Thymus (tissue), 11 donors: ENCODE results near the gene RHEB. TPM values are rescaled to one million over a fixed set of nuclear protein-coding genes. Genes with fewer than 3 reads are reported as not detected.

Experiments used
- DNase-seq, 9 donors: peaks; one replicate each; pipeline ENCODE4 v3.0.0-alpha.2; 2013; ENCODE audit warnings: low spot score in 9 of 9, low read depth in 6 of 9, missing footprints in 1 of 9
- H3K27ac ChIP-seq, 2 donors: one replicate each; pipeline ENCODE4 v1.5.1; 2013; ENCODE audit warnings: control low read depth in 1 of 2, low read depth in 1 of 2, low read length in 1 of 2, mild to moderate bottlenecking in 1 of 2, moderate library complexity in 1 of 2
- H3K27me3 ChIP-seq, 2 donors: one replicate each; pipeline ENCODE4 v1.5.1; 2013; ENCODE audit warnings: low read length in 1 of 2; ENCODE audit not compliant: control insufficient read depth in 2 of 2, insufficient read depth in 1 of 2
- H3K36me3 ChIP-seq, 2 donors: one replicate each; pipeline ENCODE4 v1.5.1; 2013; ENCODE audit warnings: low read length in 1 of 2, mild to moderate bottlenecking in 1 of 2, moderate library complexity in 1 of 2; ENCODE audit not compliant: control insufficient read depth in 2 of 2, insufficient read depth in 2 of 2
- H3K4me1 ChIP-seq, 2 donors: one replicate each; pipeline ENCODE4 v1.5.1; 2013; ENCODE audit warnings: low read length in 2 of 2; ENCODE audit not compliant: control insufficient read depth in 2 of 2, insufficient read depth in 2 of 2
- H3K4me3 ChIP-seq, 2 donors: one replicate each; pipeline ENCODE4 v1.5.1; 2013; ENCODE audit warnings: low read length in 2 of 2, control low read depth in 1 of 2, mild to moderate bottlenecking in 1 of 2
- H3K9me3 ChIP-seq, 2 donors: one replicate each; pipeline ENCODE4 v1.5.1; 2013; ENCODE audit warnings: low read length in 1 of 2, mild to moderate bottlenecking in 1 of 2; ENCODE audit not compliant: control insufficient read depth in 2 of 2, insufficient read depth in 1 of 2
- WGBS: extraction: QIAGEN DNeasy Blood & Tissue Kit; methylation state at CpG from one replicate; pipeline ENCODE4 v1.1.7; 2013; 5-methylcytosine and 5-hydroxymethylcytosine counted together
- polyA plus RNA-seq: library from polyadenylated mRNA; stranded (reverse); fragments of 200-250 nt; gene quantifications from one replicate; pipeline ENCODE4 v1.2.3, GENCODE V29; 2013
- total RNA-seq: library from RNA; stranded (reverse); fragments of 120-200 nt; gene quantifications from one replicate; pipeline ENCODE4 v1.2.4, GENCODE V29; 2013
- donor health status: healthy.

RHEB gene
- total and polyA plus RNA-seq, 2 donors: 90.8 to 115 TPM

GRCh38 chr7:151436446-151437158 is 83.1 kb downstream of the RHEB start:
- Histone ChIP-seq H3K27me3 (peaks cover 6 to 10% of the 10 kb centered on the region in 2 donors), H3K27ac (no peak overlapping the region), H3K4me3 (no peak overlapping the region), H3K9me3 (peaks cover 0 to 8% of the 10 kb centered on the region in 2 donors), H3K4me1 (peaks cover 43 to 79% of the 10 kb centered on the region in 2 donors), H3K36me3 (no peaks in the 10 kb centered on the region)
- 98% methylated on average over 9 of the region's 9 CpGs for WGBS
- DNase-seq: no peak

- no peak for DNase-seq
- Histone ChIP-seq H3K27ac (no peak overlapping the region), H3K4me3 (no peak overlapping the region), H3K36me3 (no peaks in the 10 kb centered on the region), H3K27me3 (peaks cover 6 to 10% of the 10 kb centered on the region in 2 donors), H3K4me1 (peaks cover 42 to 79% of the 10 kb centered on the region in 2 donors), H3K9me3 (peaks cover 0 to 11% of the 10 kb centered on the region in 2 donors)
- WGBS: 98% methylated on average over 15 of the region's 15 CpGs
Observed at GRCh38 chr7:151435971-151436370, 83.7 kb downstream of the RHEB start.

GRCh38 chr7:151435103-151435916 is 84.4 kb downstream of the RHEB start:
- H3K27ac ChIP-seq: no peak overlapping the region
- WGBS: 98% methylated on average over 20 of the region's 20 CpGs

GRCh38 chr7:151434549-151434948 is 85.1 kb downstream of the RHEB start:
- no peak for DNase-seq
- Histone ChIP-seq H3K36me3 (no peaks in the 10 kb centered on the region), H3K27me3 (peaks cover 6 to 7% of the 10 kb centered on the region in 2 donors), H3K4me3 (no peak overlapping the region), H3K27ac (no peak overlapping the region), H3K4me1 (peaks cover 41 to 80% of the 10 kb centered on the region in 2 donors), H3K9me3 (peaks cover 0 to 11% of the 10 kb centered on the region in 2 donors)
- WGBS: 92% methylated on average over 4 of the region's 4 CpGs

More at GRCh38 chr7:151435103-151435916, 84.4 kb downstream of the RHEB start:
- no peak for DNase-seq
- H3K36me3 ChIP-seq: no peaks in the 10 kb centered on the region
- H3K27me3 ChIP-seq: peaks cover 6 to 10% of the 10 kb centered on the region in 2 donors
- peaks cover 42 to 79% of the 10 kb centered on the region in 2 donors for H3K4me1 ChIP-seq
- H3K4me3 ChIP-seq: no peak overlapping the region
- H3K9me3 ChIP-seq: peaks cover 0 to 11% of the 10 kb centered on the region in 2 donors

GRCh38 chr7:151433721-151434400 is 85.8 kb downstream of the RHEB start:
- 97% methylated on average over 15 of the region's 15 CpGs for WGBS
- Histone ChIP-seq H3K9me3 (peaks cover 0 to 11% of the 10 kb centered on the region in 2 donors), H3K4me1 (peaks cover 42 to 80% of the 10 kb centered on the region in 2 donors), H3K27me3 (no peaks in the 10 kb centered on the region), H3K4me3 (no peak overlapping the region), H3K27ac (no peak overlapping the region), H3K36me3 (no peaks in the 10 kb centered on the region)
- DNase-seq: no peak

- Histone ChIP-seq H3K36me3 (no peaks in the 10 kb centered on the region), H3K27me3 (no peaks in the 10 kb centered on the region), H3K27ac (peak overlapping the region; percentile 47 to 71), H3K4me3 (no peak overlapping the region), H3K9me3 (peaks cover 0 to 11% of the 10 kb centered on the region in 2 donors), H3K4me1 (peaks cover 51 to 84% of the 10 kb centered on the region in 2 donors)
- WGBS: 53% methylated on average over 14 of the region's 14 CpGs
- peak in 2 of 9 donors; percentile 55 to 77 for DNase-seq
Observed at GRCh38 chr7:151432658-151433521, 86.8 kb downstream of the RHEB start.

GRCh38 chr7:151431768-151432311 is 87.9 kb downstream of the RHEB start:
- peaks cover 58 to 85% of the 10 kb centered on the region in 2 donors for H3K4me1 ChIP-seq
- peaks cover 0 to 5% of the 10 kb centered on the region in 2 donors for H3K27me3 ChIP-seq
- no peak overlapping the region for H3K27ac ChIP-seq

GRCh38 chr7:151431281-151431767 is 88.4 kb downstream of the RHEB start:
- no peak for DNase-seq
- no peak overlapping the region for H3K27ac ChIP-seq

More at GRCh38 chr7:151431768-151432311, 87.9 kb downstream of the RHEB start:
- Histone ChIP-seq H3K9me3 (peaks cover 0 to 13% of the 10 kb centered on the region in 2 donors), H3K4me3 (no peak overlapping the region), H3K36me3 (no peaks in the 10 kb centered on the region)
- WGBS: 98% methylated on average over 25 of the region's 25 CpGs
- DNase-seq: no peak

More at GRCh38 chr7:151431281-151431767, 88.4 kb downstream of the RHEB start:
- WGBS: 97% methylated on average over 13 of the region's 13 CpGs
- H3K4me1 ChIP-seq: peaks cover 58 to 87% of the 10 kb centered on the region in 2 donors
- H3K27me3 ChIP-seq: peaks cover 0 to 5% of the 10 kb centered on the region in 2 donors
- peaks cover 0 to 13% of the 10 kb centered on the region in 2 donors for H3K9me3 ChIP-seq
- H3K36me3 ChIP-seq: no peaks in the 10 kb centered on the region
- no peak overlapping the region for H3K4me3 ChIP-seq
